SK-MEL-5 (cell line): ENCODE measurements around the gene PCED1A. TPM values are rescaled to one million over a fixed set of nuclear protein-coding genes. Genes with fewer than 3 reads are reported as not detected.
"Not testable (repeated sequence)": the region's sequence is repeated elsewhere in the genome, so short reads cannot be mapped to it uniquely, and the experiment has no call there.

ENCODE experiments used
- DNase-seq: peaks from one replicate; pipeline ENCODE4 v3.0.0-alpha.2; 2016; ENCODE audit warnings: low read depth, low spot score
- in situ Hi-C: cut with HindIII; loops from 2 replicates; pipeline ENCODE4 v1.10.0; 2016; ENCODE audit warnings: low sequenced_read_pairs, high pct_unique_total_duplicates, low pct_unique_long_range_greater_than_20kb
- total RNA-seq: library from RNA; depleted of rRNA; stranded (reverse); fragments of >200 nt; shearing (Covaris generic); gene quantifications from 2 replicates; pipeline ENCODE4 v1.2.3, GENCODE V29; 2014

Gene PCED1A
- total RNA-seq, 1 experiment from 2014 or later: 22.6 TPM

DNA sequence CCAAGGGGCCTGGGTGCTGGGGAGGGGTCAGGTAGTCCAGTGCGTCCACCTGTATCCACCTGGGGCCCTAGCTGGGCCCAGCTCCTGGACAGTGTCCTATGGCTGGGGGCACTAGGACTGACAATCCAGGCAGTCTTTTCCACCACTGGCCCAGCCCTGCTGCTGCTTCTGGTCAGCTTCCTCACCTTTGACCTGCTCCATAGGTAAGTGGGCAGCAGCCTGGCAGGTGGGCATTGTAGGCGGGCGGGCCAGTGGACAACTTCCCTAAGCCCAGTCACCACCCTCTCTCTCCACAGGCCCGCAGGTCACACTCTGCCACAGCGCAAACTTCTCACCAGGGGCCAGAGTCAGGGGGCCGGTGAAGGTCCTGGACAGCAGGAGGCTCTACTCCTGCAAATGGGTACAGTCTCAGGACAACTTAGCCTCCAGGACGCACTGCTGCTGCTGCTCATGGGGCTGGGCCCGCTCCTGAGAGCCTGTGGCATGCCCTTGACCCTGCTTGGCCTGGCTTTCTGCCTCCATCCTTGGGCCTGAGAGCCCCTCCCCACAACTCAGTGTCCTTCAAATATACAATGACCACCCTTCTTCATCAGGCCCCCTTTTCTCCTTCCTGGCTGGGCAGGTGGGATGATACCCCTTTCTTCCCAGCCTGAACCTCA is 25.1 kb downstream of the PCED1A start:
- DNase-seq: no peak
- in situ Hi-C loops: no loop called here

DNA sequence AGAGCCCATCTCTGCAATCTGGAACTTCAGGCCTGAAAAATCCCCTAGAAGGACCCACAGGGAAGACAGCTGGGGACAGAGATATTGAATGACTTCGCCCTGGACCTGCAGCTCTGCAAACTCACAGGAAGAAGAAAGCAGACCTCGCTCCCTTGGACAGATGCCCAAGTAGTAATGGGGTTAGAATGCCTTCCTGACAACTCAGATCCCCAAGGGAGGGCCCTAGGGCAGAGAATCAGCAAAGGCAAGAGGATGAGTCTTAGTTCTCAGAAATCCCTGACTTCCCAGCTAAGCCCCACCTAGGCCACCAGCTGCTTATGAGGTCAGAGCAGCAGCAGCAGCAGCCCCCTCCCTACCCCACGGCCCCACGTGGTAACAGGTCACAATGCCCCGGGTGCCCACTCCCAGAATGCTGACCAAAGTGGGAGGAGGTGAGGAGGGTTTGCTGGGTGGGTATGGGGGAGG is 25.8 kb downstream of the PCED1A start, which contains the start of gene C20orf141:
TSS of gene C20orf141 (plus strand) at position 401 of the 465 bp plus-strand sequence. CDS start 198 bp downstream, outside the sequence.
- peak; percentile 86 for DNase-seq
- in situ Hi-C loops: no loop called here

DNA sequence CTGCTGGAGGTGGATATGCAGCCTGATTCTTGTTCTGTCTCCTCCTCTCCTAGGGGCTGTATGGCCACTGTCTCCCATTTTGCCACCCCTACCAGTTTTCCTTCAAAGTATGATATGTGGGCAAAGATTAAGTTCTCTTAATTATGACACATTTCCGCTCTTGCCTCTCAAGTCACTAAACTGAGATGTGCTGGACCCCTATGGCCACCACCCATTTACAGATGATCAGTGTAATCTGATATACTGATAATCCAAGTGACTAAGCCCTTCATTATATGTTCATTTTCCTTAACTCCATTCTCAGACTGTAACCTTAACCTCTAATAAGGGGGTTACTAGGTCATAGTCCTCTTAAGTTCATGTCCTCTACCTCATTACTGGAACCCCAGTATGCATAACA is 26.4 kb downstream of the PCED1A start:
- in situ Hi-C loops: no loop called here
- DNase-seq: no peak

DNA sequence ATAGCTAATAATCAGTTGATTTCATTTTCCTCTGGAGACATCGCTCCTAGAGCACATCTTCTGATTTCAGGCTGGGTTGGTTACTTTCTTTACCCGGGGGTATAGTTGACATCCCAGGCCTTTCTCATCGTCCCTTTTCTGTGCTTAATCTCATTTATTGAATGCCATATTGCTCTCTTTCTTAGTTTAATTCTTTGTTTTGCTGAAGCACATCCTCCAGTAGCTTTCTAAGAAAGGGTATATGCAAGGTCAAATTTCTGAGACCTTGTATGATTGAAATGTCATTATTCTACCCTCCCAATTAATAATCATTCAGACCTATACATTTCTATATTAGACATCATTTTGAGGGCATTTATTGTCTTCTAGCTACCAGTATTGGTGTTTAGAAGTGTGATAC is 28.3 kb downstream of the PCED1A start:
- in situ Hi-C loops: no loop called here
- DNase-seq: no peak

DNA sequence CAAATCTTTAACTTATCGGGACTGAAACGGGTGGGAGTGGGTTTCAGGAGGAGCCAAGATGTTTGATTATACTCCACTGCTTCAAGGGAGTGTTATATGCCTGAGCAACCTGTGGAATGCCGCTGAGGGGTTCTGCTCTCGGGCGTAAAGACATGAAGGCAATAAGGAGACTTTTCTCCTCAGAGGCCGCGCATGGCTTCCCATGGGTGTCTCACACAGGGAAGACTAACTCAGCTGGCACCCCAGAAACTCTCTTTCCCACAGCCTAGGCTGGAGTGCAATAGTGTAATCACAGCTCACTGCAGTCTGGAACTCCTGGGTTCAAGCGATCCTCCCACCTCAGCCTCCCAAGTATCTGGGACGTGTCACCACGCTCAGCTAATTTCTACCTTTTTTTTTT is 30.8 kb downstream of the PCED1A start:
- DNase-seq: no peak
- in situ Hi-C loops: no loop called here

DNA sequence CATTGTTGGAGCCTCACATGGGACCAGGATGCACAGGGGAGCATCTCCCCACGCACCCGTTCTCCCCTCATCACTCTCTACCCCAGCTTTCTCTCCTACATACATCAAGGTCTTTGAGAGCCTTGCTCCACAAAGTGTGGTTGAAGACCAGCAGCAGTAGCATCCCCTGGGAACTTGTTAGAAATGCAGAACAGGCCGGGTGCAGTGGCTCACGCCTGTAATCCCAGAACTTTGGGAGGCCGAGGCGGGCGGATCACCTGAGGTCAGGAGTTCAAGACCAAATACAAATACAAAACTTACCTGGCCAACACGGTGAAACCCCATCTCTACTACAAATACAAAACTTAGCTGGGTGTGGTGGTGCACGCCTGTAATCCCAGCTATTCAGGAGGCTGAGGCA is 32.5 kb downstream of the PCED1A start:
- DNase-seq, in situ Hi-C loops: not testable (repeated sequence)

DNA sequence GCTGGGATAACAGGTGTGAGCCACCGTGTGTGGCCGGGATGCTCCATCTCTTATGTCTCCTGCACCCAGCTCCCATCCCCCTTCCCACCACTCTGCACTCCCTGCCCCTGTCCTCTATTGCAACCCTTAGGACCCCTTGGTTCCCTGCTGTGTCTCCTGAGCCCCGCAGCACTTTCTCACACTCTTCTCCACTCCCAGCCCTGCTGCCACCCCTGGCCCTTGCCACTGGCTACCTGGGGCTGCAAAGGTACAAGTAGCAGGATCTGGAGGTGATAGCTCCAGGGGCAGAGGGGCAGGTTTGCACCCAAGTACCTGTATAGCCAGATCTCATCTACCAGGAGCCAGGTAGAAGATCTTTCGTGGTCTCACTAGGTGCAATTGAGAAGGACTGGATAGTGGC is 33.4 kb downstream of the PCED1A start:
- no peak for DNase-seq
- in situ Hi-C loops: no loop called here

DNA sequence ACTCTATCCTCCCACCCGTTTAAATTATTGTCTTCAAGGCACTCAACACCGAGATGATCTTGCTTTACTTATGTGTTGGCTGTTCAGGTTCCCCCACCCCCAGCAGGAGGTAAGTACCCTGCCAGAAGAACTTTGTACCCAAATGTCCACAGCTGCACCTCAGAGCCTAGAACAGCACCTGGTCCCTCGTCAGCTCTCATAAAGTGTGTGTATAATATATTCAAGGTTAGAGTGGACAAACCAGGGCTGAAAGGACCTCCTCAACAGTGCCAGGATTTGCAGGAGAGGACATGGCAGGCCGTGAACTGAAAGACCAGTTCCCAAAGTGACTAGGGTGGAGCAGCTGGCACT is 34.1 kb downstream of the PCED1A start:
- in situ Hi-C loops: no loop called here
- DNase-seq: no peak

DNA sequence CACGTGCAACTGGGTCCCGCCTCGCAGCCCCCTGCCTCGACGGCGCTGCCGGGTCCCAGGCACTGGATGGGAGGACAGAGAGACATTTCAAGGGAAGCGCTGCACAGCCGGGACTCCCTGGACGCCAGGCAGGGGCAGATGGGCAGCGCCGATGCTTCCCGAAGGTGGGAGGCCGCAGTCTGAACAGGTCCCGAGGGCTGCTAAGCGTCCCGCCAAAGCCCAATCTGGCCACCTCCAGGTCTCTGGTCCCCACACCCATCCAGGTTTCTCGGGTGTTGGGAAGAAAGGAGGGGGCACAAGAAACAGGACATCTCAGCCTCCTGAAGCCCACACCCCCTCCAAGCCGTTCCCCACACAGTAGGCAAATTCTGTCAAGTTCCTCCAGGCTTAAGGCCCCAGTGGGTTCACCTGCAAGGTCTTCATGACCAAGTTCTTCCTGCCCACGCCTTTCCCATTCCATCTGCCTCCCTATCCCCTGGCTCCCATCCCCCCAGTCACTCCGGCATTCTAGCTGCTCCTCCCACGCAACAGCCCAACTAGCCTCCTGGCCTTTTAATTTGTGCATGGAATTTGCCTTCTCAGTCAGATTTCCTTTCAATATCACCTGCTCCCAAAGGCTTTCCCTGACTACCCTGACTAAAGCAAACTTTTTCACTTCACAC is 34.6 kb downstream of the PCED1A start:
- no peak for DNase-seq
- in situ Hi-C loops: no loop called here

DNA sequence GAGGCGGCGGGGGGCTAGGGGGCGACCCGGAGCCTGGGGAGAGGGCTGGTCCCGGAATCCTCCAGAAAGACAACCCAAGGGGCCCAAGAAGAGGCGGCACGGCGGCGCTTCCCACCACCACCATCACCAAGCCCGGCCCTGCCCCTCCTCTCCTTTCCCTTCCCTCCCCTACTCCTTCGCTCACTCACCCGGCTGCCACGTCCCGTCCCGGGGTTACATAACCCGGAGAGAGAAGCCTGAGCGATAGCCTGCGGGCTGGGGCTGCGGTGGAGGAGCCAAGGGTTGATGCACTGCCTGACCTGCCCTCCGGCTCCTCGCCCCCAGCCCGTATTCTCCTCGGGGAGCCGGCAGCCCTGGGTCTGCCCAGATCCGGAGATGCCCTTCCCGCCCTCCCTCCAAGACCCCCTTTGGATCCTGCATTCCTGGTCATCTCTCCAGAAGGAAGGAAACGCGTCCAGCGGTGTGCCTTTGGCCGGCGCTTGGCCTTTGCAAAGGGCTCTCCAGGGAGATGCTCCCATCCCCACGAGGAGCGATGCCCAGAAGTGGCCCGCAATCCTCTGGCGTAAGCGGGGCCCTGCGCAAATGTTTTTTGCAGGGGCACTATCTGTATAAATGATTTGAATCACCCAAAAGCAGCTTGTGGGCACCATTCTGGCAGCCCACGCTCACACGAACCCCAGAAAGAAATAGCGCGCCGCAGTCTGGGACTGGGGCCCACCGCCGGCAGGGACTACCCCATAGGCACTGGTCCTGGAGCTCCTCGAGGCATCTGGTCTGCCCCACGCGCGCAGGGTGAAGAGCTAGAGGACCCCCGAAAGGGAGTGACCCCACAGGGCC is 35.4 kb downstream of the PCED1A start:
- DNase-seq: no peak
- in situ Hi-C loops: no loop called here

DNA sequence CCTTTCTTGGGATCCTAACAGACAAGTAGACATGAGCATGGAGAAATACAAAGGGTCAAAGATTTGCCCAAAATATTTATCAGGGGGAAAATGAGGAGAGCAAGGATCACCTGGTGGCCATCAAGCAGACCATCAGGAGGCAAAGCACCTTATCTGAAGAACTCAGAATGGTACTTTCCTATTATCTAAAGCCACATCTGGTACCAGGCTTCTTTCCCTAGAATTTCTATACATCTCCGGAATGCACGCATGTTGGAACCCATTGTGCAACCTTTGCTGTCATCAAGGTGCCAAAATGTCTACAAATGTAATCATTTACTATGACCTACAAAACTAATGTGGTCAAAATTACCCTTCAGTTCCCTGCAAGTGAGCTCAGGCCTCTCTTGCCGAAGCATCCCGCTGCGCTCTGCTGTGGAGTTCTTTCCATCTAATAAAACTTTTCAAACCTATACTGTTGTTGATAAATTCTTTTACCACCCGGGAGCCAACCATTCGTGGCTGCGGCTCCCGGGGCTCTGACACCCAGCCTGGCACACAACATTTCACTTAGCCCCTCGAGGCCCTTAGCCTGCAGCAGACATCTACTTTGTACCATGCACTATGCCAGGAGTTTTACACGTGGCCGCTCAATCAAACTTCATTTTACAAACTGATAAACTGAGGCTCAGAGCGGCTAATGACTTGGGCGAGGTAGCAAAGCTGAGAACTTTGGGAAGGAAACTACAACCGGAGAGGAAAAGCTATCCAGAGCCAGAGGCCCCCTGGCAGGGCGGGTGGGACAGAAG is 36.2 kb downstream of the PCED1A start:
- in situ Hi-C loops: no loop called here
- no peak for DNase-seq

DNA sequence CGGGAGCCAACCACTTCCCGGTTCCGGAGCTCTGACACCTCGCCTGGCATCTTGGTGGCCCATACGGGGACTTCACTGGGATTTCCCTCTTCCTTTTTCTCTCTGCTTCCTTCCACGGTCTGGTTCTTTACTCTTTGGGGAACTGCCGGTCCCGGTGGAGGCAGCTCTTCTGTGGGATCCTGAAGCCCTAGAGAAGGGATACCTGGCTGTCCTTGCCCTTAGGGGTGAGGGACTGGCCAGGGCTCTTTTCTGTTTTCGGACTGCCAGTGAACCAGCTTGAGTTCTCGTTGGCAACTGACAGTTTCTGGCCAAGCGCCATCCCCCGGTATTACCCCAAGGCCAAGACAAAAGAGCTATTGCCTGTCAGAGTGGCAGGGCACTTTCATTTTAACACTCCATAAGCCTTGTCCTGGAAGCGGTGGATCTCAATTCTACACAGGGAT is 39.1 kb downstream of the PCED1A start:
- in situ Hi-C loops: no loop called here
- no peak for DNase-seq

DNA sequence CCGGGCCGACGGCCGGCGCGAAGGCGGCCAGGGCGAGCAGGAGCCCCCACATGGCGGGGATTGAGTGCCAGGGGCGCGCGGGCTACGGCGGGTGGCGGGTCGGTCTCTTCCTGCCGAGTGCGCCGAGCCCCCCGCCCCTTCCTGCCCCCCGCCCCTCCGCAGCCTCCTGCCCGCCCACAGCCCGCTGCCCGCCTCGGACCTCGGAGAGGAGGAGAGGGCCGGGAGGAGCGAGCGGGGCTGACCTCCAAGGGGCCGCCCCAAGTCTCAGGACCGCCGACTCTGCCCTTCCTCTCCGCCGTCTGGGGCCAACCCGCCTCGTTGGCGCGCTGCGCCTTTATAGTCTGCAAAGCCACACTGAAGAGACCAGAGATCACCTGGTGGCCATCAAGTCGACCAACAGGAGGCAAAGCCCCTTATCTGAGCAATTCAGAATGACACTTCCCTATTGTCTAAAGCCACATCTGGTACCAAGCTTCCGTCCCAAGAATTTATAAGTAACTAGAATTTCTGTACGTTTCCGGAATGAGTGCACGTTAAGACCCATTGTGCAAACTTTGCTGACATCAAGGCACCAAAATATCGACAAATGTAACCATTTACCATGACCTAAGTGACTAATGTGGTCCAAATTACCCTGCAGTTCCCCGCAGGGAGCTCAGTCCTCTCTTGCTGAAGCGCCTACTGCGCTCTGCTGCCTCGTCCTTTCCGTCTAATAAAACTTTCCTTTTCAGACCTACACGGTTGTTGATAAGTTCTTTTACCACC is 39.8 kb downstream of the PCED1A start, which contains the start of gene CPXM1:
TSS of gene CPXM1 (minus strand) at position 107 of the 765 bp plus-strand sequence. CDS start at position 52, 55 bp downstream.
- in situ Hi-C loops: no loop called here
- DNase-seq: no peak

DNA sequence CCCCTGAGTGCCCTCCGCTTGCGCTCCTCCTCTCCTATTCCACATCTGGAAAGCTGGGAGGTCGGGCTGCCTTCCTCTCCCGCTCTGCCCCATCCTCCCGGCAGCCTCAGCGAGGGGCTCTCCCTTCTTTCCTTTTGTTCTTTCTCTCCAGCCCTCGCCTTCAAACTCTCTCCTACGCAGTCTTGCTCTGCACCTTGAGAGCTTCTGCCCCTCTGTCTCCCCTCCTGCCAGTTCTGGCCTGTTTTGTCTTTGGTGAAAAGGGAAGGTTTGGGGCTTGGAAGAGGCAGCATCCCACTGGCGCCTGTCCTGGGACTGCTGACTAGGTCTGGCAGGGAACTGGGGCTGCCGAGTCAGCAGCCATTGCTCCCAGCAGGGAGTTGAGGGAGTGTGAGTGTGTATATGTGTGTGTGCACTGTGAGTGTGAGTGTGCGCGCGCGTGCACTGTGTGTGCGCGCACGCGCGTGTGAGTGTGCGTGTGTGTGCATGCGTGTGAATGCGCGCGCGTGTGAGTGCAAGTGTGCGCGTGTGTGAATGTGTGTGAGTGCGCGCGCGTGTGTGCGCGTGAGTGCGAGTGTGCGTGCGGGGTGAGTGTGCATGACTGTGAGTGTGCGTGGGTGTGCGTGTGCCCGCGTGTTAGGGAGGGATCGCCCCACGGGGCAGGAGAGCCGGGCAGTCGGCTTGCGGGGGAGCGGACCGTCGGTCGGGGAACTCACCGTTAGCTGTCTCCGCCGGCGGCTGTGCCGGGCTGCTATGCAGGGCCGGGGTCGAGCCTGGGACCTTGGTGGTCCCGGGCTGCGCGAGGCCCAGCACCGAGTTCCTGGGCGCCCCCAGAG is 40.6 kb downstream of the PCED1A start:
- no peak for DNase-seq
- in situ Hi-C loops: no loop called here

DNA sequence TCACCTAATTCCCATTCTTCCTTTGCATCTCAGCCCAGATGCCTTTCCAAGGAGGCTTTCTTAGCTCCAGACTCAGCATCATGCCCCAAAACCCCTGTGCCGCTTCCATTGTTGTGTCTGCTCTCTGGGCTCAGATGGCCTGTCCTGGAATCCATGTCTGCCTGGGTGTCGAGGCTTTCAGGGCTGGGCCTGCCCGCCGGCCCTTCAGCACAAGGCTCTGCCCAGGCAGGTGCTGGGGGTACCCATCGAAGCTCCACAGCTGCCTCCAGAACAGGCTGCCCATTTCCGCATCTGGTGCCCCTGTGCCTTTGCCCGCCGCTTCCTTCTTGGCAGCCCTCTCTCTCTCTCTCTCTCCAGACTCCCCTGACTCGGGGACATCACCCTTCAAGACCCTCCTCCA is 41.2 kb downstream of the PCED1A start:
- no peak for DNase-seq
- in situ Hi-C loops: no loop called here

DNA sequence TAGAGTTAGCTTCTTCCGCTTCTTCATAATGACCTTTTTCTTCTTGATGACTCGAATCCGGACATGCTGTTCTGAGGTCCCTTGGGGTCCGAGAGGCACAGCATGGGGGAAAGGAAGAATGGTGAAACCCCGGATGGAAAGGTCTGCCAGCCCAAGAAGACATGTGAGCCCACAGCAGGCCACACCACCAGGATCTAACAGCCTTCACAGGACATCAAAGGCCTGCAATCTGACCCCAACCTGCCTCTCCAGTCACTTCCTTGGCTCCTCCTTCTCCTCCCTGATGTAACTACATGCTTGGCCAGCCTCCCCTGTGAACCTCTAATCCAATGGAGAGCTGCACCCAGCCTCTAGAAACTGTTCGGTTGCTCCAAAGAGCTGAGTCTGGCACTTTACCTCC is 41.6 kb downstream of the PCED1A start:
- DNase-seq: peak; percentile 43

More for the DNA sequence above, 41.6 kb downstream of the PCED1A start:
- in situ Hi-C loops: no loop called here
